ENCODE data around the gene TULP4.
"Not testable (repeated sequence)": the region's sequence is repeated elsewhere in the genome, so short reads cannot be mapped to it uniquely, and the experiment has no call there.

Gene TULP4

GRCh38 chr6:158295976-158296853, 16.1 kb upstream of the TULP4 start:
- DNase-seq (ENCODE audit: low read depth) = not testable (repeated sequence)

GRCh38 chr6:158296854-158297324, 15.4 kb upstream of the TULP4 start:
- not testable (repeated sequence) for DNase-seq (ENCODE audit: low read depth)

GRCh38 chr6:158297657-158298056, 14.6 kb upstream of the TULP4 start:
- DNase-seq (ENCODE audit: low read depth) = not testable (repeated sequence)

GRCh38 chr6:158300306-158301143, 11.7 kb upstream of the TULP4 start:
- DNase-seq (ENCODE audit: low read depth) = not testable (repeated sequence)

- DNase-seq (ENCODE audit: low read depth) = not testable (repeated sequence)
These were observed 10.7 kb upstream of the TULP4 start for GRCh38 chr6:158301561-158301960.

- not testable (repeated sequence) for DNase-seq (ENCODE audit: low read depth)
These were observed 10.0 kb upstream of the TULP4 start for GRCh38 chr6:158302195-158302796.

GRCh38 chr6:158303210-158303731, 9.0 kb upstream of the TULP4 start:
- DNase-seq (ENCODE audit: low read depth) = no peak

- no peak for DNase-seq (ENCODE audit: low read depth)
These were observed 8.0 kb upstream of the TULP4 start for GRCh38 chr6:158304254-158304653.

GRCh38 chr6:158309814-158310213, 2.5 kb upstream of the TULP4 start:
- DNase-seq (ENCODE audit: low read depth) = no peak

GRCh38 chr6:158311193-158311592, 1.1 kb upstream of the TULP4 start:
- DNase-seq (ENCODE audit: low read depth) = no peak

- DNase-seq (ENCODE audit: low read depth) = no peak
These were observed 639 bp upstream of the TULP4 start for GRCh38 chr6:158311626-158312025.

GRCh38 chr6:158312672-158313397, 570 bp downstream of the TULP4 start:
- no peak for DNase-seq (ENCODE audit: low read depth)

GRCh38 chr6:158313989-158314388, 1.7 kb downstream of the TULP4 start:
- no peak for DNase-seq (ENCODE audit: low read depth)

GRCh38 chr6:158314737-158315136, 2.5 kb downstream of the TULP4 start:
- no peak for DNase-seq (ENCODE audit: low read depth)

- DNase-seq (ENCODE audit: low read depth) = no peak
These were observed 3.8 kb downstream of the TULP4 start for GRCh38 chr6:158316022-158316421.

GRCh38 chr6:158321960-158322359, 9.7 kb downstream of the TULP4 start:
- no peak for DNase-seq (ENCODE audit: low read depth)

GRCh38 chr6:158322400-158322723, 10.1 kb downstream of the TULP4 start:
- no peak for DNase-seq (ENCODE audit: low read depth)

- DNase-seq (ENCODE audit: low read depth) = no peak
These were observed 10.7 kb downstream of the TULP4 start for GRCh38 chr6:158322724-158323560.

- DNase-seq (ENCODE audit: low read depth) = no peak
These were observed 11.3 kb downstream of the TULP4 start for GRCh38 chr6:158323561-158323958.

- DNase-seq (ENCODE audit: low read depth) = no peak
These were observed 11.9 kb downstream of the TULP4 start for GRCh38 chr6:158324136-158324535.

- DNase-seq (ENCODE audit: low read depth) = no peak
These were observed 14.9 kb downstream of the TULP4 start for GRCh38 chr6:158327211-158327610.

Measured in activated T-cell treated with anti-CD3 and anti-CD28 coated beads for 48 hours (primary cell).